GM21619 (cell line): ENCODE results near the gene RAB7A.

Experiments
- ATAC-seq: cut with Tn5 transposase; IDR thresholded peaks from one replicate; pipeline ENCODE4 v1.9.1; 2021; ENCODE audit not compliant: unreplicated experiment

RAB7A gene

DNA sequence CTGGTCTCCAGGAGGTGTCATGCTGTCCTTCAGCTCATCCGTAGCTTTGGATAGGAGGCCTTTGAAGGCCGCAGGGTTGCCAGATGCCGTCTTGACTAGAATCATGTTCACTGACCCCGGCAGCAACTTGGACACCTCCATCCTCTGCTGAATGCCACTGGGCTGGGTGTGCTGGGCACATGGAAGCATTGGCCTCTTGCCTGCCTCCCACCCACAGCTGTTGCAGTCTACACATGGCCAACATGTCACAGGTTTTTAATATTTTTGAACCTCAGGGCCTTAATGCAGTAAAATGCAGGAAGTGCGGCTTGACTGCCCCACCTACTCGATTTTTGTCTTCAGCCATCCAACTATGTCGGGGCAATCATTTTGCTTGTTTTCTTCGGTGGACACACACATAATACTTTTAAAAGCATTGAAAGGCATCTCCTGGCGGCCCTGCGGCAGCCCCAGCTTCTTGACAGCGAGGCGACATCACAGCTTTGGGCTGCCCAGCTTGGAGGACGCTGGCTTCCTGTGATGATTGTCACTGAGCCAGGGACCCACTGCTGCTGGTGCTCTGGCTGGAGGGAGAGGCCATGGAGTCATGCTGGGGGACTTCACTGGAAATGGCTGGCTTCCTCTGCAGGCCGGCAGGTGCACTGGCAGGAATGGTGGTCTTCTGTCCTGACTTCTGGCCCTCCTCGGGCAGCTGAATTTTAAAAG, 121.8 kb downstream of the RAB7A start:
- no peak for ATAC-seq

DNA sequence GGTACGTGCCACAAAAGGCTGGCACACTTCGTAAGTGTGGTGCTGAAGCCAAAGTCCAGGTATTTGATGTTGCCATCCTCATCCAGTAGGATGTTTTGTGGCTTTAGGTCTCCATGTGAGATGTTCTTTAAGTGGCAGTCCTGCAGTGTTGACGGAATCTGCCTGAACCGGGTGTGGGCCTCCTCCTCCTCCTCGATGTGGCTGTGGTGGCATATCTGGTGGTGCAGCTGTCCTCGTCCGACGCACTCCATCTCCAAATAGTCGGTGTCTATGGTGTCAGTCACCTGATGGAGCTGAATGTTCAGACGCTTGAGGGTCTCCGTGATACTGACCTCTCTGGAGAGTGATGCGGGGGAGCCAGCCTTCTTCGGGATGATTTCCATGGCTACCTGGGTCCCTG, 123.0 kb downstream of the RAB7A start:
- no peak for ATAC-seq

DNA sequence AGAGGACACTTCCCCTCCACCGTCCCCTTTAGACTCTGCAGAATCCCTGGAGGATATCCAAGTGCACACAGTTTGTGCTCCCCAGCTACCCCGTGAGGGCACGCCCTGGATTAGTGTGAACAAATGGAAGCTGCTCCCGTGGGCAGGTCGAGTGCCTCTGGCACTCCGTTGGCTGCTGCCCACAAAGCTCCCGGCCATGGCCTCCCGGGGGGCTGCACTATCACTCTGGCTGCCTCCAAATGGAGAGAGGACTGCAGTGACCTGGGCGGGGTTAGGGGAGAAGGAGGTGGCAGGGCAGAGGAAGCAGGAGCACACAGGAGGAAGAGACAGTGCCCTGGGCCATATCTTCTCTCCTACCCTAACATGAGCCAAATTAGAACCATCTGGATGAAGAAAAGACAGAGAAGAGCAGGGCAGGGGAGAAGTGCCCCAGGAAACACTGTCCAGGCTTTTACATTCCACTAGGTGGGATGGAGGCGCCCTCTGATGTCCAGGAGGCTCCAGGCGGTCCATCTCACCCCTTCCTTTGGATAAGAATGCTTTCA, 124.0 kb downstream of the RAB7A start:
- ATAC-seq = no peak

- ATAC-seq = no peak
Measured at GRCh38 chr3:128850544-128850943, 124.6 kb downstream of the RAB7A start.

DNA sequence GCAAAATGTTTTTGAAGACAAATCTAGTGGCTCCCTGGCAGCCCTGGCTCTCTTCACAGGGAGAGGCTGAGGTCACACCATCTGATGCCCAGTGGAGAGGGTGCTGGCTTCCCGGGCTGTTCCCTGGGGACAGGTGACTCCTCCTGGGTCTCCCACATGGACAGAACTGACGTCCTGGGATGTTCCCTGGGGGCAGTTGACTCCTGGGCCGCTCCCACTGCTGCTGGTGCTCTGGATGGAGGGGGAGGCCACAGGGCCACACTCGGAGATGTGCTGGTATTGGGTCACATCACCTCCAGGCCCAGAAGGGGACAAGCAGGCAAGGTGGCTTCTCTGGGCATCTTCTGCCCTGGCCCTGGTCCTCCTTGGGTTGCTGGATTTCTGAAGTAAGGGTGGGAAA, 125.6 kb downstream of the RAB7A start:
- ATAC-seq = no peak

- ATAC-seq = no peak
Measured at GRCh38 chr3:128853826-128854225, 127.8 kb downstream of the RAB7A start.

DNA sequence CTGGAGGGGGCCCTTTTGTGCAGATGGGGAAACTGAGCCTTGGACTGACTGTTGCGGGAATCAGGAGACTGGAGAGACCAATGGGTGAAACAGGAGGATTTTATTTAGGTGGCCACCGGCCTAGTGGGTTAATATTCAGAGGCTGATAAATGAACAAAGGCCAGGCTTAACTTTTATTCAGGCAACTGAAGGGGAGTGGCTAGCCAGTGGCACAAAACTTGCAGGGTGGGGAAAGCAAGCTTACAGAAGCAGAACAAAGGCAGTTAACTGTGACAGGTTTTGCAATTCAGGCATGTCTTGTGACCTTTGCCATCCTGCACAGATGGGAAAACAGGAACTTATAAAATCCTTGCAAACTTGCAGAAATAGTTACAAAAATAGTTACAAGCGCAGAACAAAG, 128.5 kb downstream of the RAB7A start:
- ATAC-seq = no peak

DNA sequence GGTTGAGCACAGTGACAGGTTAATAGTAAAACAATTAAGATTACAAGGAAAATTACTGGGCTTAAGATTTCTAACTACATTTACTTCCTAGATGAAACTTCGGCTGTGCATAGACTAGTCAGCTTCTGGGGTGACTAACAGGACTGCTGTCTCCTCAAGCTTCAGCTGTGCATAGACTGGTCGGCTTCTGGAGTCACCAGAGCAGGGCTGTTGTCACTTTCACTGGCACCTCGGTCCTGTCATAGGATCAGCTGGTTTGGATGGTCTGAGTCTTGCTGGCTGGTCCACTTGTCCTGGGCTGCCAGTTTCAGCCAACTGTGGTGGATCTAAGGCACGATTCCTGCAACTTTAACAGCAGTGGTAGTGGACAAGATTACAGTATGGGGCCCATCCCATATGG, 129.6 kb downstream of the RAB7A start:
- no peak for ATAC-seq

GRCh38 chr3:128858167-128858566, 132.2 kb downstream of the RAB7A start:
- no peak for ATAC-seq

DNA sequence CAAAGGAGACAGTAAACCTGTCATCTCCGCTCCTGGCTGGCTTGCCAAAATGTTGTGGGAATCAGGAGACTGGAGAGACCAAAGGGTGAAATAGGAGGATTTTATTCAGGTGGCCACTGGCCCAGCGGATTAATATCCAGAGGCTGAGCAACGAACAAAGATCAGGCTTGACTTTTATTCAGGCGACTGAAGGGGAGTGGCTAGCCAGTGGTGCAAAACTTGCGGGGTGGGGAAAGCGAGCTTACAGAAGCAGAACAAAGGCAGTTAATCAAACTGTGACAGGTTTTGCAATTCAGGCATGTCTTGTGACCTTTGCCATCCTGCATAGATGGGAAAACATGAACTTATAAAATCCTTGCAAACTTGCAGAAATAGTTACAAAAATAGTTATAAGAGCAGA, 133.6 kb downstream of the RAB7A start:
- no peak for ATAC-seq

GRCh38 chr3:128861491-128861890, 135.5 kb downstream of the RAB7A start:
- no peak for ATAC-seq

DNA sequence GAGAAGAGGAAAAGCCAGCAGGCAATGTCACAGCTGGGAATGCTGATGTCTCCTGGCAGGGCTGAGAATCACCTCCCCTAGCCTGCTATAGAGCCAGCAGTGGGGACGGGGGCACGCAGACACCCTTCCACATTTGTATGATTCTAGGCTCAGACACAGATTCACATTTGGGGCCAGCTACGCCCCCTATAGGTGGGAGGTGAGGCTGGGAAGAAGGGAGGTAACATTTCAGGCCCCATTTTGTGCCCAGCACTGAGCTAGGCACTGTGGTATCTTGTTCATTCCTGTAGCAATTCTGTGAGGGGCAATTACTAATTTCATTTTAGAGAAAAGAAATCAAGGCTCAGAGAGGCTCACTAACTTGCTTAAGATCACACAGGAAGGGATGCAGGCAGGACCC, 137.6 kb downstream of the RAB7A start:
- ATAC-seq = no peak
